Parathyroid adenoma (tissue), 2 donors: ENCODE data around the gene ATRAID.
"Not testable (repeated sequence)": the region's sequence is repeated elsewhere in the genome, so short reads cannot be mapped to it uniquely, and the experiment has no call there.

Experiments
- H2AFZ ChIP-seq: fragments of 300-600 bp; sonication (generic); one replicate; pipeline ENCODE4 v1.7.0; 2017; ENCODE audit warnings: antibody characterized with exemption, mild to moderate bottlenecking
- H3K27ac ChIP-seq: fragments of 300-600 bp; sonication (generic); one replicate; pipeline ENCODE4 v1.7.0; 2017
- H3K27me3 ChIP-seq: fragments of 300-600 bp; sonication (generic); one replicate; pipeline ENCODE4 v1.7.0; 2017; ENCODE audit warnings: low read length; ENCODE audit not compliant: control insufficient read depth, insufficient read depth
- H3K36me3 ChIP-seq: fragments of 300-600 bp; sonication (generic); one replicate; pipeline ENCODE4 v1.7.0; 2017; ENCODE audit warnings: low read length; ENCODE audit not compliant: control insufficient read depth, insufficient read depth
- H3K4me1 ChIP-seq: fragments of 300-600 bp; sonication (generic); one replicate; pipeline ENCODE4 v1.7.0; 2017; ENCODE audit warnings: control low read depth
- H3K4me2 ChIP-seq: fragments of 300-600 bp; sonication (generic); one replicate; pipeline ENCODE4 v1.7.0; 2017; ENCODE audit warnings: low read length
- H3K4me3 ChIP-seq: fragments of 300-600 bp; sonication (generic); one replicate; pipeline ENCODE4 v1.7.0; 2017; ENCODE audit warnings: low read depth, low read length
- H3K79me2 ChIP-seq: fragments of 300-600 bp; sonication (generic); one replicate; pipeline ENCODE4 v1.7.0; 2017; ENCODE audit warnings: control low read depth
- H3K9ac ChIP-seq: fragments of 300-600 bp; sonication (generic); one replicate; pipeline ENCODE4 v1.7.0; 2017; ENCODE audit warnings: mild to moderate bottlenecking
- H3K9me3 ChIP-seq: fragments of 300-600 bp; sonication (generic); one replicate; pipeline ENCODE4 v1.7.0; 2017; ENCODE audit warnings: low read length; ENCODE audit not compliant: control insufficient read depth
- TF ChIP-seq, protein P1 (sequence below): fragments of 300-600 bp; sonication (generic); IDR thresholded peaks from one replicate; pipeline ENCODE4 v1.7.0; 2017; ENCODE audit warnings: antibody characterized with exemption, mild to moderate bottlenecking
- donor health status: primary hyperparathyroidism.

ATRAID gene

DNA sequence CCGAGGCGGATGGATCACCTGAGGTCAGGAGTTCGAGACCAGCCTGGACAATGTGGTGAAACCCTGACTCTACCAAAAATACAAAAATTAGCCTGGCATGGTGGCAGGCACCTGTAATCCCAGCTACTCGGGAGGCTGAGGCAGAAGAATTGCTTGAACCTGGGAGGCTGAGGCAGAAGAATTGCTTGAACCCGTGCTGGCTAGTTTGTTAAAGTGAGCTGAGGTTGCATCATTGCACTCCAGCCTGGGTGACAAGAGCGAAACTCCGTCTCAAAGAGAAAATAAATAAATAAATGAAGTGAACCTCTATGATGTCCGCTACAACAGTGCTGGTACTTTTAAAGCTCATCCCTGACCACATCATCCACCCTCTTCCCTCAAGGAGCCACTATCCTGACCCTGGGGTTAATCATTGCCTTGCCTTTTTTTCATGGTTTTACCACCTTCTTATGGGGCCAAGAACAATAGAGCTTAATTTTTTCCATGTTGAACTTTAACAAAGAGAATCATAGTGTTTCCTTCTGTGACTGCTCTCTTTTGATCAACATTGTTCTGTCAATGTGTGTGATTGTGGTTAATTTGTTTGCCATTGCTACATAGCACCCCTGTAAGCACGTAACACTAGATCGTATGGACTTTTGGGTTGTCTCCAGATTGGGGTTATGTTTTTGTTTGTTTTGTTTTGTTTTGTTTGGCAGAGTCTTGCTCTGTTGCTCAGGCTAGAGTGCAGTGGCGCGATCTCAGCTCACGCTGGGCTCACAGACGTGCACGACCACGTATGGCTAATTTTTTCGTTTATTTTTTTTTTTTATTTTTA, 17.1 kb upstream of the ATRAID start:
- H3K79me2 ChIP-seq = no peaks in the 10 kb centered on the region
- no peak overlapping the region for H3K4me3 ChIP-seq
- no peaks in the 10 kb centered on the region for H3K27me3 ChIP-seq
- no peak overlapping the region for H2AFZ ChIP-seq
- no peak overlapping the region for H3K27ac ChIP-seq
- no peaks in the 10 kb centered on the region for H3K9me3 ChIP-seq
- H3K9ac ChIP-seq = no peak overlapping the region
- no peaks in the 10 kb centered on the region for H3K4me1 ChIP-seq
- H3K36me3 ChIP-seq = no peaks in the 10 kb centered on the region
- TF ChIP-seq, protein P1, sequence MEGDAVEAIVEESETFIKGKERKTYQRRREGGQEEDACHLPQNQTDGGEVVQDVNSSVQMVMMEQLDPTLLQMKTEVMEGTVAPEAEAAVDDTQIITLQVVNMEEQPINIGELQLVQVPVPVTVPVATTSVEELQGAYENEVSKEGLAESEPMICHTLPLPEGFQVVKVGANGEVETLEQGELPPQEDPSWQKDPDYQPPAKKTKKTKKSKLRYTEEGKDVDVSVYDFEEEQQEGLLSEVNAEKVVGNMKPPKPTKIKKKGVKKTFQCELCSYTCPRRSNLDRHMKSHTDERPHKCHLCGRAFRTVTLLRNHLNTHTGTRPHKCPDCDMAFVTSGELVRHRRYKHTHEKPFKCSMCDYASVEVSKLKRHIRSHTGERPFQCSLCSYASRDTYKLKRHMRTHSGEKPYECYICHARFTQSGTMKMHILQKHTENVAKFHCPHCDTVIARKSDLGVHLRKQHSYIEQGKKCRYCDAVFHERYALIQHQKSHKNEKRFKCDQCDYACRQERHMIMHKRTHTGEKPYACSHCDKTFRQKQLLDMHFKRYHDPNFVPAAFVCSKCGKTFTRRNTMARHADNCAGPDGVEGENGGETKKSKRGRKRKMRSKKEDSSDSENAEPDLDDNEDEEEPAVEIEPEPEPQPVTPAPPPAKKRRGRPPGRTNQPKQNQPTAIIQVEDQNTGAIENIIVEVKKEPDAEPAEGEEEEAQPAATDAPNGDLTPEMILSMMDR = no peak
- H3K4me2 ChIP-seq = no peak overlapping the region

DNA sequence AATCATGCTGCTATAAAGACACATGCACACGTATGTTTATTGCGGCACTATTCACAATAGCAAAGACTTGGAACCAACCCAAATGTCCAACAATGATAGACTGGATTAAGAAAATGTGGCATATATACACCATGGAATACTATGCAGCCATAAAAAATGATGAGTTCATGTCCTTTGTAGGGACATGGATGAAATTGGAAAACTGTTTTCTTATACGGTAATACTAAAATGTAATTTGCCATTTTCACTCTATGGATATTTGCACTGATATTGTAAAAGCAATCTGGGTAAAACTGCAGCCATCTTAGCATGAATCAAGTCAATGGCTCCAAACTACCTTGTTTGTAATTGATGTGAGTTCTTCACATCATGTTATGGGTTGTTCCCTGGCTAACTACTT, 16.0 kb upstream of the ATRAID start:
- H3K36me3 ChIP-seq, H3K27ac ChIP-seq, H3K79me2 ChIP-seq, H3K4me3 ChIP-seq, H3K9ac ChIP-seq, H3K4me1 ChIP-seq, H3K4me2 ChIP-seq, H3K9me3 ChIP-seq, H2AFZ ChIP-seq, H3K27me3 ChIP-seq: not testable (repeated sequence)

DNA sequence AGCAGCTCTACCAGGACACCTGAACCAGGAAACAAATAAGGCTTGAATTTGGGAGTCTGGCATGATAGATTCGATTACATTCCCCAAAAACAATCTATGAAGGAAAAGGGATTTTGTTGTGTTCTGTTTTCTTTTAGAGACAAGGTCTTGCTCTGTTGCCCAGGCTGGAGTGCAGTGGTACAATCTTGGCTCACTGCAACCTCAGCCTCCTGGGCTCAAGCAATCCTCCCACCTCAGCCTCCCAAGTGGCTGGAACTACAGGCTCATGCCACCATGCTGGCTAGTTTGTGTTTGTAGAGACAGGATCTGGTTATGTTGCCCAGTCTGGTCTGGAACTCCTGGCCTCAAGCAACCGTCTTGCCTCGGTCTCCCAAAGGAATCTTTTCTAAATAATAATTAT, 13.8 kb upstream of the ATRAID start:
- not testable (repeated sequence) for H3K4me3 ChIP-seq, H3K27me3 ChIP-seq, H3K9me3 ChIP-seq, H2AFZ ChIP-seq, H3K27ac ChIP-seq, H3K9ac ChIP-seq, H3K4me1 ChIP-seq, H3K79me2 ChIP-seq, H3K4me2 ChIP-seq, H3K36me3 ChIP-seq

DNA sequence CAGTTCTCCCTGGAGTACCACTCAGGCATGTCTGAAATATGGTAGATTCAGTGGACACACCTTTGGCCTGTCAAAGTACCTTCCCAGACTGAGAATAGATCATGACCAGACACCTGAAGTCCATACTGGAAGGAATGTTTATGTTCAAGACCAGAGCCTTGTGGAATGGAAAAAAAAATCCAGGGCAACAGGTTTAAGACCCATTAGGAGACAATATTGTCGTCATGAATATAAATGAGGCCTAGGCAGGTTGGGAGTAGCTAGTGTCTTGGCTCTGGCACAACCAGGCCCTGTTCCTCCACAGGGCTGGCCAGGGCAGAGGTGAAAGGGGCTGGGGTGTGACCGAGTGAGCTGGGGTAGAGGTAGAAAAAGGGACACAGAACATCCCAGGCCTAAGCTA, 13.2 kb upstream of the ATRAID start:
- H3K4me2 ChIP-seq = no peak overlapping the region
- no peaks in the 10 kb centered on the region for H3K4me1 ChIP-seq
- TF ChIP-seq, protein P1 = no peak
- H3K36me3 ChIP-seq = no peaks in the 10 kb centered on the region
- H3K27me3 ChIP-seq = no peaks in the 10 kb centered on the region
- no peaks in the 10 kb centered on the region for H3K79me2 ChIP-seq
- no peak overlapping the region for H3K27ac ChIP-seq
- H3K9ac ChIP-seq = no peak overlapping the region
- no peak overlapping the region for H3K4me3 ChIP-seq
- no peak overlapping the region for H2AFZ ChIP-seq
- no peaks in the 10 kb centered on the region for H3K9me3 ChIP-seq

DNA sequence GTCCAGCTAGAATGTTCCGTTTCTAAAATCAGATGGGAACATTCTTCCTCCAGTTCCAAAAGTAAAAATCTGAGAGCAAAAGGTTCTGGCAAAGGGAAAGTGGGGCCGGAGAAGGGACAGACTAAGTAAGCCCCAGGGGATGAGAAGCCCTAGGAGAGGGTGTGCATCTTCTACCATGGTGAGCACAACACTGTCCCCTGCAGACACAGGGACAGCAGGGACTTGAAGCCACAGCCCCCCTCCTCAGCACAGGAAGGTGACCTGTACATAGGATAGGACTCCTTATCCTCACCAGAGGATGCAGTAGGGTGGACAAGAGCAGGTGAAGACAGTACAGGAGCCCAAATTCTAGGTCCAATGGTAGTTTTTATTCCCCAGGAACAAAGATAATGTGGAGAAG, 12.6 kb upstream of the ATRAID start:
- H2AFZ ChIP-seq = no peak overlapping the region
- no peaks in the 10 kb centered on the region for H3K27me3 ChIP-seq
- H3K4me1 ChIP-seq = no peaks in the 10 kb centered on the region
- TF ChIP-seq, protein P1 = no peak
- no peak overlapping the region for H3K4me3 ChIP-seq
- H3K79me2 ChIP-seq = no peaks in the 10 kb centered on the region
- no peak overlapping the region for H3K9ac ChIP-seq
- no peaks in the 10 kb centered on the region for H3K36me3 ChIP-seq
- no peak overlapping the region for H3K4me2 ChIP-seq
- H3K9me3 ChIP-seq = no peaks in the 10 kb centered on the region
- H3K27ac ChIP-seq = no peak overlapping the region

DNA sequence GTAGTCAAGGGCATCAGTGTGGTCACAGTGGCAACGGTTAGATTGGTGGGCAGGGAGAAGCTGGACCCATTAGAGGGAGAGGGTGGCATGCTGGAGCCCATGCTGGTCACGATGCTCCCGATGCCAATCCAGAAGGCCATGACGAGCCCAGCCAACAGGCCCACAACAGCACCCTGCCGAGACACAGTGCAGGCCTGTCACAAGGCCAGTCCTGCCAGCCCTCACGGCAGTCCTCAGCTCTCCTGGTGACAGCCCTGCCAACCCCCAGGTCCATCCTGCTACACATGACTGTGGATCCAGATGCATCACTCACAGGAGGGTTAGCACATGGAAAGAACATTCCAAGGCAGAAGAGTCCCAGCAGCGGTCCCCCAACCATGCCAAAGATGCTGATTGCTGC, 10.2 kb upstream of the ATRAID start:
- Histone ChIP-seq H2AFZ (no peak overlapping the region), H3K27ac (no peak overlapping the region), H3K4me3 (no peak overlapping the region), H3K9me3 (no peaks in the 10 kb centered on the region), H3K9ac (no peak overlapping the region), H3K4me1 (no peaks in the 10 kb centered on the region), H3K36me3 (no peaks in the 10 kb centered on the region), H3K4me2 (no peak overlapping the region), H3K27me3 (no peaks in the 10 kb centered on the region), H3K79me2 (no peaks in the 10 kb centered on the region)
- TF ChIP-seq, protein P1 = no peak
